GM12864 (cell line): Measurements from ENCODE around the gene SEC22A.

ENCODE experiments used
- DNase-seq: peaks from one replicate; pipeline ENCODE4 v3.0.0-alpha.2; 2011; ENCODE audit warnings: low read depth
- H3K4me3 ChIP-seq: 2 replicates; pipeline ENCODE4 v1.5.1; 2011; ENCODE audit warnings: mild to moderate bottlenecking, low read depth, low read length, control low read depth
- TF ChIP-seq, protein P1 (sequence below): IDR thresholded peaks from 2 replicates; pipeline ENCODE4 v1.5.1; 2011; ENCODE audit warnings: low read depth, mild to moderate bottlenecking, moderate library complexity, low read length, control low read depth, inconsistent platforms; ENCODE audit errors: missing control alignments

Gene SEC22A

DNA sequence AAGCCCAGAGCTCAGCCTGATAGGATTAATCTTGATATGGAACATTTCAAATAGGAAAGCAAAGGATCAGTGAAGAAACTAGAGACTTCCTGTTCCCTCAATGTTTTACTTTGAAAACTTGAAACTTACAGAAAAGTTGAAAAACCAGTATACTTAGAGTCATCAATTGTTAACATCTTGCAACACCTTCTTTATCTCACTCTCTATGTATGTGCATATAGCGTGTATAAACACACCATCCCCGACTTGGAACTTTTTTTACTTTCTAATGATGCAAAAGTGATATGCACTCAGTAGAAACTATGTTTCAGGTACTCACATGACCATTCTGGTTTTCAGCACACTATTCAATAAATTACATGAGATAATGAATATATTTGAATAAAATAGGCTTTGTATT is 60.5 kb downstream of the SEC22A start:
- DNase-seq, result no peak
- TF ChIP-seq, protein P1, sequence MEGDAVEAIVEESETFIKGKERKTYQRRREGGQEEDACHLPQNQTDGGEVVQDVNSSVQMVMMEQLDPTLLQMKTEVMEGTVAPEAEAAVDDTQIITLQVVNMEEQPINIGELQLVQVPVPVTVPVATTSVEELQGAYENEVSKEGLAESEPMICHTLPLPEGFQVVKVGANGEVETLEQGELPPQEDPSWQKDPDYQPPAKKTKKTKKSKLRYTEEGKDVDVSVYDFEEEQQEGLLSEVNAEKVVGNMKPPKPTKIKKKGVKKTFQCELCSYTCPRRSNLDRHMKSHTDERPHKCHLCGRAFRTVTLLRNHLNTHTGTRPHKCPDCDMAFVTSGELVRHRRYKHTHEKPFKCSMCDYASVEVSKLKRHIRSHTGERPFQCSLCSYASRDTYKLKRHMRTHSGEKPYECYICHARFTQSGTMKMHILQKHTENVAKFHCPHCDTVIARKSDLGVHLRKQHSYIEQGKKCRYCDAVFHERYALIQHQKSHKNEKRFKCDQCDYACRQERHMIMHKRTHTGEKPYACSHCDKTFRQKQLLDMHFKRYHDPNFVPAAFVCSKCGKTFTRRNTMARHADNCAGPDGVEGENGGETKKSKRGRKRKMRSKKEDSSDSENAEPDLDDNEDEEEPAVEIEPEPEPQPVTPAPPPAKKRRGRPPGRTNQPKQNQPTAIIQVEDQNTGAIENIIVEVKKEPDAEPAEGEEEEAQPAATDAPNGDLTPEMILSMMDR, result no peak
- no peak overlapping the region for H3K4me3 ChIP-seq

DNA sequence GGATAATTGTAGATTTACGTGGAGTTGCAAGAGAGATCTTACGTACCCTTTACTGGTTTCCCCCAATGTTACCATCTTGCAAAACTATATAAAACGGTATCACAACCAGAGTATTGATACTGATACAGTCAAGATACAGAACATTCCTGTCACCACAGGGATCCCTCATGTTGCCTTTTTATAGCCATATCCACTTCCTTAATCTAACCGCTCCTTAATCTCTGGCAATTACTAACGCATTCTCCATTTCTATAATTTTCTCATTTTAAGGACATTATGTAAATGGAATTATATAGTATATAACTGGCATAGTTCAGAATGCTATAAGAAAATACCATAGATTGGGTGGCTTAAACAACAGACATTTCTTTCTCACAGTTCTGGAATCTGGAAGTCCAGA is 61.1 kb downstream of the SEC22A start:
- no peak for DNase-seq
- no peak overlapping the region for H3K4me3 ChIP-seq
- TF ChIP-seq, protein P1, result no peak

DNA sequence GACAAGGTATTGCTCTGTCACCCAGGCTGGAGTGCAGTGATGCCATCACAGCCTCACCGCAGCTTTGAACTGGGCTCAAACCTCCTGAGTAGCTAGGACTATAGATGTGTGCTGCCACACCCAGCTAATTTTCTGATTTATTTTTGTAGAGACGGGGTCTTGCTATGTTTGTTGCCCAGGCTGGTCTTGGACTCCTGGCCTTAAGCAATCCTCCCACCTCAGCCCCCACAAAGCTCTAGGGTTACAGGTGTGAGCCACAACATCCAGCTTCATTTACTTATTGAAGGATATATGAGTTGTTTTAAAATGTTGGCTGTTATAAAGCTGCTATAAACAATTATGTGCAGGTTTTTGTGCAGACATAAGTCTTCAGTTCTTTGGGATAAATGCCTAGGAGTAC is 62.2 kb downstream of the SEC22A start:
- no peak for DNase-seq

GRCh38 chr3:123267821-123268220 is 66.1 kb downstream of the SEC22A start:
- no peak overlapping the region for H3K4me3 ChIP-seq
- TF ChIP-seq, protein P1, result no peak
- DNase-seq, result no peak

More for the DNA sequence above, 62.2 kb downstream of the SEC22A start:
- no peak overlapping the region for H3K4me3 ChIP-seq
- TF ChIP-seq, protein P1, result no peak

DNA sequence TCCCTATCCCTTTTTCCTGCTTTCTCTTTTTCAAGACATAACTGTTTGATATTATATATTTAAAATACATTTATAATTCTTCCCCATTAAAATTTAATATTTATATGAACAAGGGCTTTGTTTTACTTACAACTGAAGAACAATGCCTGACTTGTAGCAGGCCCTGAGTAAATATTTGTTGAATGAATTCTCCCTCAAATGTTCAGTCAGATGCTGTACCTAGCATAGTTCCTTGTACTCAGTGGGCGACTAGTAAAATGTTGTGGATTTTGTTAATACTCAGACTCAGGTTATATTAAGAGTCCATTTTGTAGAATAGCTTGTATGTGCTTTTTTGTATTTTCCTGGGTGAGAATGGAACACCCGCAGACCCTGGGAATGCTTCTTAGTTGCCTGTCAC is 69.1 kb downstream of the SEC22A start:
- TF ChIP-seq, protein P1, result no peak
- no peak overlapping the region for H3K4me3 ChIP-seq
- DNase-seq, result no peak

DNA sequence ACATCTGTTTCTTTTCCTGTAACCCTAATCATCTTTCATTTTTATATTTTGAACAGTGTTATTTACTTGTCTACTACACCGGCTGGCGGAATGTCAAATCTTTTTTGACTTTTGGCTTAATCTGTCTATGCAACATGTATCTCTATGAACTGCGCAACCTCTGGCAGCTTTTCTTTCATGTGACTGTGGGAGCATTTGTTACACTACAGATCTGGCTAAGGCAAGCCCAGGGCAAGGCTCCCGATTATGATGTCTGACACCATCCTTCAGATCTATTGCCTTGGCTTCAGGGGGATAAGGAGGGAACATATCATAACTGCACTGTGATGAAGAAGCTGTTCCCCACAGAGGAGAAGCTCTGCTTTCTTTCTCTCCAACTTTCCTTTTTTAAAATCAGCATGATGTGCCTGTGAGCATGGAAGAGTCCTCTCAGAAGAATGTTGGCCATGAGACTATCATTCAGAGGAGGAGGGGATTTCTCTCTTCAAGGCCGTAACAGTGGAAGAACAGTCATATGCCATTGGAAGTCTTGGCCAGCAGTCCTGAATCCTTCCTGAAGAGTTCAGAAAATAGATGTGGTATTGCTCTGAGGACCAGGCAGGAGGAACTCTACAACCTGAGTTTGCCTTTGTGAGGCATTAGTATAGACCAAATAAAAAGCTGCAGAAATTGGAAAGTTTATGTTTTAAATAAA is 69.9 kb downstream of the SEC22A start:
- TF ChIP-seq, protein P1, result no peak
- no peak for DNase-seq
- no peak overlapping the region for H3K4me3 ChIP-seq

DNA sequence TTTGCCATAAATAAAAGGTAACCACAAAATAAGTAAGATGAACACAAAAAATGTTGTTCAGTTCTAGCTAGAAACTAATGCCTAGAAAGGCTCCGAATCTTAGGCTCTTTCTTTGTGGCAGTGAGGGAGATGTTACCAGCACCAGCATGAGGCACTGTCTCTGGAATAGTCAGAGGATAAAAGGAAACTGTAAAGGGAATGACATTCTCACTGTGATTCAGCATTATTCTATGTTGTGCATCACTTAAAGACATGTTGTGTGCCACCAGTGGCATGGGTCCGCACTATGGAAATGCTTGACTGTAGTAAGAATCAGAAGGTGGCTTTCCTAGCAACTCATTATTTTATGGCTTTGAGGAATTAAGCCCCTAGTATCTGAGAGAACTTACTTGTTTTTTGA is 70.8 kb downstream of the SEC22A start:
- no peak for DNase-seq
- H3K4me3 ChIP-seq, result no peak overlapping the region
- TF ChIP-seq, protein P1, result no peak
